Measurements from ENCODE around the gene SCYGR4.

DNA sequence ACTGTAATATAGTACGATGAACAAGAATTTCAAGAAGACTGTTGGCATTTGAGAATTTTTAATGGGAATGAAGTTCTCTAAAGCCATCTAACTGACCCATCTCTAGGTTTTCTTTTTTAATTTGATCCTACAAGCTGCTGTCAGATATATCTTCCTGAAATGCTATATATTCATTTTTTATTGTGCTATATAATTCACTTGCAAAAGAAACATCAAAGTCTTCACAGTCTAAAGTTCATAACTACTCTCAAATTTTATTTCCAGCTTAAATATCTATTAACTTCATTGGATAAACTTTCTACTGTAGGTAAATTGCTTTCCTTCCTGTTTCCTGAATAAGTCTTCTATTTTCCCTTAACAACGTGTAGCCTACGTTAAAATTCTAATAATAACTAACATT is 14.9 kb upstream of the SCYGR4 start:
- TF ChIP-seq, protein P1, sequence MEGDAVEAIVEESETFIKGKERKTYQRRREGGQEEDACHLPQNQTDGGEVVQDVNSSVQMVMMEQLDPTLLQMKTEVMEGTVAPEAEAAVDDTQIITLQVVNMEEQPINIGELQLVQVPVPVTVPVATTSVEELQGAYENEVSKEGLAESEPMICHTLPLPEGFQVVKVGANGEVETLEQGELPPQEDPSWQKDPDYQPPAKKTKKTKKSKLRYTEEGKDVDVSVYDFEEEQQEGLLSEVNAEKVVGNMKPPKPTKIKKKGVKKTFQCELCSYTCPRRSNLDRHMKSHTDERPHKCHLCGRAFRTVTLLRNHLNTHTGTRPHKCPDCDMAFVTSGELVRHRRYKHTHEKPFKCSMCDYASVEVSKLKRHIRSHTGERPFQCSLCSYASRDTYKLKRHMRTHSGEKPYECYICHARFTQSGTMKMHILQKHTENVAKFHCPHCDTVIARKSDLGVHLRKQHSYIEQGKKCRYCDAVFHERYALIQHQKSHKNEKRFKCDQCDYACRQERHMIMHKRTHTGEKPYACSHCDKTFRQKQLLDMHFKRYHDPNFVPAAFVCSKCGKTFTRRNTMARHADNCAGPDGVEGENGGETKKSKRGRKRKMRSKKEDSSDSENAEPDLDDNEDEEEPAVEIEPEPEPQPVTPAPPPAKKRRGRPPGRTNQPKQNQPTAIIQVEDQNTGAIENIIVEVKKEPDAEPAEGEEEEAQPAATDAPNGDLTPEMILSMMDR (IDR thresholded peaks at IDR 0.05) = no peak
- TF ChIP-seq POLR2AphosphoS5 (IDR thresholded peaks at IDR 0.05) = no peak

Measured in breast epithelium (tissue), 3 donors.